HG02885 (cell line): Measurements from ENCODE around the gene RELCH.

Experiments
- ATAC-seq: cut with Tn5 transposase; IDR thresholded peaks from one replicate; pipeline ENCODE4 v1.9.1; 2021; ENCODE audit warnings: mild to moderate bottlenecking; ENCODE audit not compliant: unreplicated experiment, poor library complexity

RELCH gene

DNA sequence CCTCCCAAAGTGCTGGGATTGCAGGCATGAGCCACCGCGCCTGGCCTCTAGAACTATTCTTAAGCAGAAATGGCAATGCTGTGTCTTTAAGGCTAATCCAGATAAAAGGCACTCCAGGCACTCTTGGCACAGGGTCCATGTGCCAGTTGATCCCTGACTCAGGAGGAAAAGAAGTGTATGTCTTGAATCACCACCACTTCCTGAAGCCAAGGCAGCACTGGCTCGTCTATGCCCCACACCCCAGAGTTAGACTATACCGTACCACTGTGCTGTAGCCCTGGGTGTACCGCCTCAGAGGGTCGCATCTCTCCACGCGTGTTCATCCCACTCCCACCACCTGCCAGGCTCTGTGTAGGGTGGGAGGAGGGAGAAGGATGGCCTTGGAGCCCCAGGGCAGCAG is 147.1 kb downstream of the RELCH start:
- ATAC-seq: no peak

GRCh38 chr18:62335494-62335893 is 148.4 kb downstream of the RELCH start:
- ATAC-seq: no peak

DNA sequence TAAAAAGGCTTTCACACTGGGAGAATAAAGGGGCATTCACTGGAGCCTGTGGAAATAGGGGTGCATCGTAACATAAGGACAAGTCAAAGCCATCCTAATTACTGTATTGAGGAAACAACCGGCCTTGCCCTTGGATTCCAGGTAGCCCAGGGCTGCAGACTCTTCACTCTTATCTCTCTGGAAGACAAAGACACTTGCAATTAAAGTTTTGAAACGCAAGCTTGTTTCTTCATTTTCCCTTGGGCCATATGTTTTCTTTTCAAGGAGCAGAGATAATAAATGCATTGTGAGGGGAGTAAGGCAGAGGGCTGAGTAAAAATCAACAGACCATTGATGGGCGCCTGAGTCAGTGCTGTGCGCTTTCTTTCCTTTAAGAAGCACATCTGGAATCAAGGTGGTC is 149.6 kb downstream of the RELCH start:
- no peak for ATAC-seq

DNA sequence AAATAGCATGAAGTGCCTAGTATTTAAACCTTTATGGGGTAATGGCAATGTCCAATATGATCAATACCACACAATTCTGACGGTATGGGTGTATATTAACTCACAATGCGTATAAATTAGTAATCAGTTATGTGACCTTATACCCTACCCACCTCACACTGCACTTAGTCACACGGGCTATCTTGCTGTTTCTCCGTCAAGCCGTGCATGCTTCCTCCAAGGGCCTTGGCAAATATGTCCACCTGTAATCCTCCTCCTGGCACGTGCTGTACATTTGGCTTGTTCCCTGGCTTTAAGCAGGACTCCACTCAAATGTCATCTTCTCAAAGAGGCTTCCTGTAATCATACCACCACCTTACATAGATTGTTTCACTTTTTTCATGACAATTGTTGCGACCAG is 150.3 kb downstream of the RELCH start:
- no peak for ATAC-seq

- ATAC-seq: no peak
These were observed 151.5 kb downstream of the RELCH start for GRCh38 chr18:62338446-62339105.

DNA sequence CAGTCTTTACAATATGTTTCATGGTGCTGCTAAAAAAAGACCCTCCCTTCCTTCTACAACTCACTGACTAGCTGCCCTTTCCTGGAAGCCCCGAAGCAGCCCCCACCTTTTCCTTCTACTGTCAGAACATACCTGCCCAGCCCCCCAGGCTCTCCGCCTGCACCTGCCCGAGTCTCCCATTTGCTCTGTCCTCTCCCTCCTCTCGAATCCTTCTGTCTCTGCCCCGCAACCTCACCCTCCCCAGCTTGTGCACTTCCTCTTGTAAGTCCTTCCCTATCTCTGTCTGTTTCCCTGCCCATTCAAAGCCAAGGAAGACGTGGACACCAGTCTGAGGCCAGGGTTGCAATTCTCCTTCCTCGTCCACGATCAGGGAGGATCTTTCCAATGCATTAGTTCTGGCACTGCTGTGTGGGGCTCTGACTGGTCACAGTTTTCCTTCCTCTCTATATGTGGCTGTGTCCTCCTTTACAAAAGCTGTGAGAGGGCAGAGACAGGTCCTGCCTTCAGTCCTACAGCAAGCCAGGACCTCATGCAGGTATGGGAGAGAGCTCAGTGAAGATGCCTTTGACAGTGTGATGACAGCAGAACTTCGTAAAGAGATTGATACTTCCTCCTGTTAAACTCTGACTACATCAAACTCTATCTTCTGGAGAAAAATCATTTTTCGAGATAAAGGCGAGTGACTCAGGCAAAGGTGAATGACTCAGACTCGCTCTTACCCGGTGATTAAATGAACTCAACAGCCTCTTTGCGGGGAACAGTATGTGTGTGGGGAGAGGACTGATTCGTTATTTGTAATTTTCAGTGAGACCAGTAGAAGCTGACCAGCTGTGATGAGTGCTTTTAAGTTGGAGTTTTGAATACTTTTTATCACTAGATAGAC is 152.3 kb downstream of the RELCH start:
- no peak for ATAC-seq

GRCh38 chr18:62340996-62341395 is 153.9 kb downstream of the RELCH start:
- no peak for ATAC-seq

DNA sequence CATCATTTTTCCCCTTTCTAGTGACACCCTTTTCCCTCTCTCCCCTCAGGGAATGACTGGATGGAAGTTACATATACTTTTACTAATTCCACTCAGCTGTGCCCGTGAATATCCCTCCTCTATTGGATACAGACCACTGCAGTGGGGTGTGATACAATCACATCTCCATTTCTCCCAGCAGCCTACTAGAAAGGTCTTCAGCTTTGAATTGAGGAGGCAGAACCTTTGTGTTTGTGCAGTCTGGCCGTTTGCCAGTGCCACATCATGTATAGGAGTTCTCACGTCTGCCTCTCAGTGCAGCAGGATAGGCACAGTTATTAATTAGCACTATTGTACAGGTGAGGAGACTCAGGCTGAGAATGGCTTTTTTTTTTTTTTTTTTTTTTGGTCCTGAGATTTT is 154.4 kb downstream of the RELCH start:
- no peak for ATAC-seq

- no peak for ATAC-seq
These were observed 155.8 kb downstream of the RELCH start for GRCh38 chr18:62342884-62343283.

GRCh38 chr18:62343316-62343715 is 156.3 kb downstream of the RELCH start:
- no peak for ATAC-seq

DNA sequence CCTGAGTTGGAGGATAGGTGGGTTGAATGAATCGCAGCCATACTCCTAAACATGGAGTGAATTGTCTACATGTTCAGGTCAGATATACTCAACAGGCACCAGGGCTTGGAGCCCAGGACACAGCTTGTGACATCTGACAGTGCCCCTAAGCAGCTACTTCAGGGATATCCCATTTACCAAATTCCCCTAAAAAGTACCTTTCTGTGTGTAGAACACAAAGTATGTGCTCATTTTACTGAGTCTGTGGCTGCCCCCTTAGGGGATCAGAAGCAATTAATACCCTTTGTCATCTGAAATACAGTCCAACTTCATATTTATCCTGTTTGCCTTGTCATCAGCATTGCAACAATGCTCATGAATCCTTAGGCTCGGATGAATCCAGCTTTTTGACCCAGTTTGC is 158.9 kb downstream of the RELCH start:
- no peak for ATAC-seq

GRCh38 chr18:62346333-62347088 is 159.5 kb downstream of the RELCH start:
- no peak for ATAC-seq

GRCh38 chr18:62347089-62347506 is 160.0 kb downstream of the RELCH start:
- no peak for ATAC-seq

GRCh38 chr18:62348474-62348873 is 161.4 kb downstream of the RELCH start:
- ATAC-seq: no peak

- no peak for ATAC-seq
These were observed 166.1 kb downstream of the RELCH start for GRCh38 chr18:62353170-62353569.

DNA sequence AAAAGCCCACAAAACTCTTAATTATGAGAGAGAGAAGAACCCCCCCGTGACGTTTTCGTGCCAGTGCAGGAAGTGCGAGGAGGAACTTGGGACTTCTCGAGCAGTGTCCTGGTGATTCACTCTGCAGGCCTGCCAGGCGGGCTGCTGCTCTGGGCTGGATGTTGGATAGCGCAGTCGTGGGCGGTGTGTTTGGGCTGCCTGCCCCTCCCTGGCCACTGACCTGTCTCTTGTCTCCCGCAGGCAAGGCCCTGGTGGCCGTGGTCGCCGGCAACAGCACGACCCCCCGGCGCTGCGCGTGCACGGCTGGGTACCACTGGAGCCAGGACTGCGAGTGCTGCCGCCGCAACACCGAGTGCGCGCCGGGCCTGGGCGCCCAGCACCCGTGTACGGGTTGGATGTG is 167.1 kb downstream of the RELCH start:
- ATAC-seq: no peak

- ATAC-seq: no peak
These were observed 170.1 kb downstream of the RELCH start for GRCh38 chr18:62357079-62357719.
